Caco-2 (cell line): ENCODE measurements around the gene C2orf42. TPM values are rescaled to one million over a fixed set of nuclear protein-coding genes. Genes with fewer than 3 reads are reported as not detected.

Experiments used
- Bru-seq: library from RNA; stranded (reverse); fragments of 400-500 nt; gene quantifications from one replicate; lab custom pipeline; 2021; lab: Mats Ljungman, UMichigan
- BruChase-seq, 2 experiments: library from RNA; stranded (reverse); fragments of 400-500 nt; gene quantifications; one replicate each; lab custom pipeline; 2021; lab: Mats Ljungman, UMichigan
- BruUV-seq: library from RNA; stranded (reverse); fragments of 400-500 nt; replicated peaks from 2 replicates; lab custom pipeline; 2021; lab: Mats Ljungman, UMichigan
- CTCF ChIA-PET: fragments of 300-600 bp; sonication (Branson Sonifier 250); formaldehyde crosslinking; loops from one replicate; lab custom pipeline; 2022; ENCODE audit warnings: antibody characterized with exemption; lab: Charles Lee
- POLR2A ChIA-PET: fragments of 300-600 bp; sonication (Branson Sonifier 250); formaldehyde crosslinking; loops from one replicate; lab custom pipeline; 2022; ENCODE audit warnings: antibody characterized with exemption; lab: Charles Lee
- DNase-seq, 2 experiments: peaks; one replicate each; pipeline versions ENCODE4 v3.0.0 to v3.0.0-alpha.2; 2020 to 2022
- H3K27me3 ChIP-seq: replicated peaks from 2 replicates; pipeline ENCODE4 v1.6.0; 2011; ENCODE audit warnings: low read length; ENCODE audit not compliant: control insufficient read depth, insufficient read depth
- H3K36me3 ChIP-seq: 2 replicates; pipeline ENCODE4 v1.5.1; 2011; ENCODE audit warnings: low read length; ENCODE audit not compliant: control insufficient read depth, insufficient read depth
- H3K4me1 ChIP-seq: fragments of 250-450 bp; sonication (Bioruptor Pico); 2 replicates; pipeline ENCODE4 v1.5.1; 2020; ENCODE audit warnings: mild to moderate bottlenecking
- H3K4me3 ChIP-seq: 2 replicates; pipeline ENCODE4 v1.5.1; 2011; ENCODE audit warnings: low read depth, mild to moderate bottlenecking, control low read depth, low read length
- H3K9me3 ChIP-seq: fragments of 250-450 bp; sonication (Bioruptor Pico); 2 replicates; pipeline ENCODE4 v1.5.1; 2020; ENCODE audit warnings: mild to moderate bottlenecking, moderate library complexity
- H3K27ac Mint-ChIP-seq: one replicate; pipeline ENCODE4 v1.8.0; 2022; ENCODE audit warnings: mixed read lengths; ENCODE audit not compliant: unreplicated experiment
- H3K27me3 Mint-ChIP-seq: one replicate; pipeline ENCODE4 v1.8.0; 2022; ENCODE audit warnings: mixed read lengths; ENCODE audit not compliant: insufficient read depth, unreplicated experiment
- H3K36me3 Mint-ChIP-seq: one replicate; pipeline ENCODE4 v1.8.0; 2022; ENCODE audit warnings: mild to moderate bottlenecking, mixed read lengths; ENCODE audit not compliant: insufficient read depth, unreplicated experiment
- H3K4me1 Mint-ChIP-seq: one replicate; pipeline ENCODE4 v1.8.0; 2022; ENCODE audit warnings: low read depth, mixed read lengths; ENCODE audit not compliant: unreplicated experiment
- H3K4me3 Mint-ChIP-seq: one replicate; pipeline ENCODE4 v1.8.0; 2022; ENCODE audit warnings: mild to moderate bottlenecking, moderate library complexity, mixed read lengths; ENCODE audit not compliant: unreplicated experiment
- H3K9me3 Mint-ChIP-seq: one replicate; pipeline ENCODE4 v1.8.0; 2022; ENCODE audit warnings: mixed read lengths; ENCODE audit not compliant: unreplicated experiment
- CTCF ChIP-seq, 2 experiments: fragments of 200-600 bp in 1 of 2; IDR thresholded peaks; 1 replicate in 1 of 2; 2 replicates in 1 of 2; pipeline versions ENCODE4 v1.5.1 to v1.8.0; 2011 to 2022; ENCODE audit warnings: antibody characterized with exemption in 1 of 2, control low read depth in 1 of 2, inconsistent platforms in 1 of 2, low read depth in 1 of 2, low read length in 1 of 2, mild to moderate bottlenecking in 1 of 2, moderate library complexity in 1 of 2; ENCODE audit not compliant: insufficient read depth in 1 of 2, severe bottlenecking in 1 of 2, unreplicated experiment in 1 of 2
- intact Hi-C: fragments of 100-400 bp; cut with micrococcal nuclease; formaldehyde crosslinking; loops from one replicate; pipeline ENCODE4 v1.10.0; 2022; ENCODE audit not compliant: unreplicated experiment
- long read RNA-seq: library from polyadenylated mRNA; stranded (forward); transcript quantifications from one replicate; pipeline ENCODE4 v2.0.0, GENCODE V29; 2022
- total RNA-seq: library from RNA; stranded (reverse); gene quantifications from 2 replicates; pipeline ENCODE4 v1.2.3, GENCODE V29; 2022

C2orf42 gene
- total RNA-seq = 12.7 and 14.8 TPM in 2 replicates
- percentile 56 among the genes with signal in this experiment for Bru-seq, nascent RNA
- BruChase-seq, experiment 1, labeled RNA remaining after a 2-hour chase = percentile 55 among the genes with signal in this experiment
- percentile 55 among the genes with signal in this experiment for BruChase-seq, experiment 2, labeled RNA remaining after a 6-hour chase
- long read RNA-seq, partial matches to known transcripts = 1 of 10 reads
- long read RNA-seq, other reads (novel, unspliced or antisense) = 7 of 10 reads

- Mint-ChIP-seq H3K4me1 (peaks cover 10% of the 10 kb centered on the region), H3K36me3 (peaks cover 16% of the 10 kb centered on the region), H3K27me3 (no peaks in the 10 kb centered on the region), H3K27ac (peak within 1 kb of the TSS; percentile 97), H3K9me3 (no peaks in the 10 kb centered on the region), H3K4me3 (peak within 1 kb of the TSS; percentile 90)
- no peaks in the 10 kb centered on the region for H3K27me3 ChIP-seq
- no peaks in the 10 kb centered on the region for H3K36me3 ChIP-seq
- ChIA-PET CTCF (interaction anchor here (0.6 to 1.1 kb wide), 8 partner anchors 9 to 276 kb away, joined by 3 to 9 read pairs (median 3); partner anchors contain the start of genes MXD1 and SNRPG), POLR2A (interaction anchor here (0.6 to 1.8 kb wide), 16 partner anchors 8 to 939 kb away, joined by 3 to 24 read pairs (median 4); partner anchors contain the start of genes MCEE, MXD1, PCYOX1 and SNRPG)
- peak within 1 kb of the TSS; percentile 95 for H3K4me3 ChIP-seq
- peak; percentile 97 to 98 for DNase-seq
- intact Hi-C loops = loop anchor here (1.0 to 2.0 kb wide), 4 partner anchors 48 to 276 kb away; partner anchors contain the start of genes PCBP1 and TIA1
- no peaks in the 10 kb centered on the region for H3K9me3 ChIP-seq
- peak in 1 of 2 experiments; percentile 21 for TF ChIP-seq CTCF (IDR thresholded peaks at IDR 0.05; ENCODE audit: insufficient read depth in 1 of 2, low read depth in 1 of 2, low read length in 1 of 2, severe bottlenecking in 1 of 2, unreplicated experiment in 1 of 2)
- TSS peak; percentile 92 for BruUV-seq
- H3K4me1 ChIP-seq = 0 out of 2 replicates have a peak, but pooled peaks cover 6% of the 10 kb centered on the region
Observed at GRCh38 chr2:70190418-70191243, at the start of gene C2orf42. Gene C2orf42, minus strand, starts transcription at chr2:70191019. Its CDS starts 9,034 bp downstream, at chr2:70181985.

GRCh38 chr2:70240599-70240998, 49.8 kb upstream of the C2orf42 start:
- H3K4me3 ChIP-seq = no peak overlapping the region
- ChIA-PET CTCF (no interaction called here), POLR2A (no interaction called here)
- Mint-ChIP-seq H3K27ac (no peak overlapping the region), H3K36me3 (peaks cover 24% of the 10 kb centered on the region), H3K9me3 (no peaks in the 10 kb centered on the region), H3K27me3 (no peaks in the 10 kb centered on the region), H3K4me1 (peaks cover 11% of the 10 kb centered on the region), H3K4me3 (no peak overlapping the region)
- intact Hi-C loops = no loop called here
- H3K9me3 ChIP-seq = no peaks in the 10 kb centered on the region
- H3K4me1 ChIP-seq = no peaks in the 10 kb centered on the region
- H3K36me3 ChIP-seq = peaks cover 4% of the 10 kb centered on the region
- no peak for TF ChIP-seq CTCF (IDR thresholded peaks at IDR 0.05; ENCODE audit: insufficient read depth in 1 of 2, low read depth in 1 of 2, low read length in 1 of 2, severe bottlenecking in 1 of 2, unreplicated experiment in 1 of 2)
- no TSS peak for BruUV-seq
- H3K27me3 ChIP-seq = no peaks in the 10 kb centered on the region
- no peak for DNase-seq

- TF ChIP-seq CTCF (IDR thresholded peaks at IDR 0.05; ENCODE audit: insufficient read depth in 1 of 2, low read depth in 1 of 2, low read length in 1 of 2, severe bottlenecking in 1 of 2, unreplicated experiment in 1 of 2) = no peak
- H3K4me3 Mint-ChIP-seq = no peak overlapping the region
- H3K4me1 Mint-ChIP-seq = no peaks in the 10 kb centered on the region
- Histone ChIP-seq H3K4me1 (no peaks in the 10 kb centered on the region), H3K36me3 (no peaks in the 10 kb centered on the region; the same call in 1 of the 2 replicates), H3K9me3 (no peaks in the 10 kb centered on the region), H3K27me3 (no peaks in the 10 kb centered on the region), H3K4me3 (no peak overlapping the region)
- no peak overlapping the region for H3K27ac Mint-ChIP-seq
- no TSS peak for BruUV-seq
- intact Hi-C loops = no loop called here
- no peaks in the 10 kb centered on the region for H3K9me3 Mint-ChIP-seq
- H3K36me3 Mint-ChIP-seq = peaks cover 64% of the 10 kb centered on the region
- ChIA-PET POLR2A (no interaction called here), CTCF (interaction anchor here (0.6 kb wide), 1 partner anchor 364 kb away, joined by 3 read pairs; no protein-coding TSS in a partner anchor)
- H3K27me3 Mint-ChIP-seq = no peaks in the 10 kb centered on the region
- no peak for DNase-seq
Observed at GRCh38 chr2:70233926-70234325, 43.1 kb upstream of the C2orf42 start.
